ENCODE results near the gene SMIM10L2A. TPM values are rescaled to one million over a fixed set of nuclear protein-coding genes. Genes with fewer than 3 reads are reported as not detected.

Gene SMIM10L2A
- total and polyA plus RNA-seq, 2 of the 4 experiments (the other 2 are of a cell fraction): under 0.01 to 0.10 TPM

- dilution Hi-C loops (cut with HindIII; ENCODE audit: low sequenced_read_pairs, unreplicated experiment): no loop called here
- H3K4me3 ChIP-seq (ENCODE audit: insufficient read depth, low read depth, low read length): no peak overlapping the region
Observed at GRCh38 chrX:135434258-135435138, 12.8 kb downstream of the SMIM10L2A start.

More at GRCh38 chrX:135434258-135435138, 12.8 kb downstream of the SMIM10L2A start:
- Histone ChIP-seq H4K91ac (ENCODE audit: insufficient read depth, low read depth, low read length) (no peak overlapping the region), H3K27ac (ENCODE audit: insufficient read depth, low read length) (no peak overlapping the region), H3K9me1 (ENCODE audit: insufficient read depth, low read length) (no peaks in the 10 kb centered on the region), H3K56ac (ENCODE audit: extremely low read depth, insufficient read depth, low read length) (no peak overlapping the region), H2AK5ac (ENCODE audit: low read depth, low read length) (no peak overlapping the region), H2BK5ac (ENCODE audit: low read depth, low read length, poor library complexity, severe bottlenecking) (no peak overlapping the region), H3K23ac (ENCODE audit: low read depth, low read length) (no peak overlapping the region), H2BK15ac (ENCODE audit: low read depth, low read length) (no peak overlapping the region), H3K27me3 (ENCODE audit: control insufficient read depth, insufficient read depth, low read length) (no peaks in the 10 kb centered on the region; the same call in 1 of the 2 replicates), H3K9ac (ENCODE audit: low read depth, low read length) (no peak overlapping the region), H4K8ac (ENCODE audit: low read depth in 2 of 2, low read length in 2 of 2) (no peak overlapping the region), H2BK120ac (ENCODE audit: low read depth, low read length) (no peak overlapping the region), H3K14ac (replicated peaks; ENCODE audit: low read depth, low read length) (no peak overlapping the region), H3K36me3 (ENCODE audit: control insufficient read depth, insufficient read depth, low read length) (no peaks in the 10 kb centered on the region), H3K79me1 (ENCODE audit: low read depth in 1 of 2, low read length in 2 of 2) (no peaks in the 10 kb centered on the region), H3K9me3 (ENCODE audit: control insufficient read depth, insufficient read depth, low read length) (peaks cover 3% of the 10 kb centered on the region; the same call in 1 of the 2 replicates), H3K4me2 (ENCODE audit: low read depth, low read length) (no peak overlapping the region), H2AK9ac (replicated peaks; ENCODE audit: low read depth, low read length, poor library complexity) (no peak overlapping the region), H2AFZ (replicated peaks; ENCODE audit: low read length, poor library complexity) (no peak overlapping the region), H4K5ac (ENCODE audit: low read depth, low read length) (no peak overlapping the region), H3K4me1 (ENCODE audit: control insufficient read depth, insufficient read depth, low read length) (no peaks in the 10 kb centered on the region), H4K20me1 (ENCODE audit: insufficient read depth, low read length) (no peaks in the 10 kb centered on the region), H3K18ac (ENCODE audit: low read depth, low read length) (no peak overlapping the region), H2BK20ac (ENCODE audit: low read depth, low read length) (no peak overlapping the region), H3K4ac (ENCODE audit: low read depth, low read length) (no peak overlapping the region)
- 76% methylated on average over 36 of the region's 49 CpGs; no CpG with 5 or more reads in 1 of the 2 experiments for WGBS, 2 experiments (ENCODE audit: extremely low coverage in 2 of 2, insufficient read length in 1 of 2)
- in situ Hi-C loops (cut with MboI; ENCODE audit: low sequenced_read_pairs) (no loop called here), intact Hi-C loops (cut with micrococcal nuclease) (no loop called here)
- DNase-seq (no peak), ATAC-seq (ENCODE audit: low read depth) (no peak)
- CTCF ChIA-PET: no interaction called here
- no peak for TF ChIP-seq BHLHE40 (IDR thresholded peaks at IDR 0.05; ENCODE audit: low read depth, low read length)
- no peak for TF ChIP-seq RAD21 (IDR thresholded peaks at IDR 0.05; ENCODE audit: low read length)
- no TSS peak for BruUV-seq (replicated peaks)
- POLR2A ChIA-PET (ENCODE audit: unreplicated experiment): no interaction called here
